NCI-H2107 (cell line): ENCODE measurements around the gene OR8G5.
"Not testable (repeated sequence)": the region's sequence is repeated elsewhere in the genome, so short reads cannot be mapped to it uniquely, and the experiment has no call there.

Experiments used
- DNase-seq: peaks from one replicate; lab custom pipeline; 2025; lab: John Stamatoyannopoulos, UW

Gene OR8G5

GRCh38 chr11:124256076-124256475, at the start of gene OR8G5:
TSS of gene OR8G5 (plus strand) at chr11:124256376. CDS start at chr11:124264932, 8,556 bp downstream.
- no peak for DNase-seq

GRCh38 chr11:124207102-124207792, 48.9 kb upstream of the OR8G5 start:
- DNase-seq: no peak

- DNase-seq: no peak
These were observed 46.3 kb upstream of the OR8G5 start for GRCh38 chr11:124209824-124210357.

GRCh38 chr11:124210421-124210820, 45.8 kb upstream of the OR8G5 start:
- DNase-seq: no peak

- no peak for DNase-seq
These were observed 44.9 kb upstream of the OR8G5 start for GRCh38 chr11:124211321-124211720.

- DNase-seq: no peak
These were observed 42.1 kb upstream of the OR8G5 start for GRCh38 chr11:124214027-124214426.

GRCh38 chr11:124219126-124219525, 37.0 kb upstream of the OR8G5 start:
- no peak for DNase-seq

- DNase-seq: no peak
These were observed 33.8 kb upstream of the OR8G5 start for GRCh38 chr11:124222407-124222806.

GRCh38 chr11:124224618-124225423, 31.4 kb upstream of the OR8G5 start:
- DNase-seq: not testable (repeated sequence)

- no peak for DNase-seq
These were observed 30.7 kb upstream of the OR8G5 start for GRCh38 chr11:124225471-124225870.

GRCh38 chr11:124233376-124233775, 22.8 kb upstream of the OR8G5 start:
- DNase-seq: no peak

- DNase-seq: no peak
These were observed 17.7 kb upstream of the OR8G5 start for GRCh38 chr11:124238512-124238911.

GRCh38 chr11:124240621-124241397, 15.4 kb upstream of the OR8G5 start, which contains the start of gene OR8G1:
TSS of gene OR8G1 (plus strand) at chr11:124241095. CDS start at chr11:124249676, 8,581 bp downstream.
- no peak for DNase-seq

GRCh38 chr11:124249869-124250268, 6.3 kb upstream of the OR8G5 start:
- DNase-seq: not testable (repeated sequence)

GRCh38 chr11:124265041-124265440, 8.9 kb downstream of the OR8G5 start:
- not testable (repeated sequence) for DNase-seq

GRCh38 chr11:124270886-124271285, 14.7 kb downstream of the OR8G5 start:
- not testable (repeated sequence) for DNase-seq

- no peak for DNase-seq
These were observed 17.8 kb downstream of the OR8G5 start for GRCh38 chr11:124274000-124274399.

GRCh38 chr11:124276081-124276480, 19.9 kb downstream of the OR8G5 start:
- no peak for DNase-seq

- no peak for DNase-seq
These were observed 21.0 kb downstream of the OR8G5 start for GRCh38 chr11:124277207-124277606.

GRCh38 chr11:124277804-124278203, 21.6 kb downstream of the OR8G5 start:
- no peak for DNase-seq

GRCh38 chr11:124278261-124278660, 22.1 kb downstream of the OR8G5 start:
- no peak for DNase-seq
